ENCODE results near the gene CEBPE.

DNA sequence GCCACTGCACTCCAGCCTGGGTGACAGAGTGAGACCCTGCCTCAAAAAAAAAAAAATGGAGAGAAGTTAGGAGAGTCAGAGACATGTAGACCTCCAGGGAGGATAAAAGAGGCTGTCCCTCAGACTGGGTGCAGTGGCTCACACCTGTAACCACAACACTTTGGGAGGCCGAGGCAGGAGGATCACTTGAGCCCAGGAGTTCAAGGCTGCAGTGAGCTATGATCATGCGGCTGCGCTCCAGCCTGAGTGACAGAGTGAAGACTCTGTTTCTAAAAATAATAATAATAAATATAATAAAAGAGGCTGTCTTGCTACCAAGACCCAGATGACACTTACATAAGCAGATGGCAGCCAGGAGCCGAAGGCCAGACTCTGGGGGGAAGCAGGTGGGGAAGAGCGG is 45.9 kb upstream of the CEBPE start:
- TF ChIP-seq ARNTL (CRISPR knock-in tag; IDR thresholded peaks at IDR 0.05; ENCODE audit: borderline replicate concordance, low read depth) (no peak), GLIS3 (CRISPR knock-in tag; IDR thresholded peaks at IDR 0.05) (no peak), TCF4 (CRISPR knock-in tag; IDR thresholded peaks at IDR 0.05; ENCODE audit: borderline replicate concordance) (no peak), OSR1 (CRISPR knock-in tag; IDR thresholded peaks at IDR 0.05) (no peak), TOX (CRISPR knock-in tag; IDR thresholded peaks at IDR 0.05; ENCODE audit: borderline replicate concordance) (no peak)
- TF ChIP-seq, protein P1, sequence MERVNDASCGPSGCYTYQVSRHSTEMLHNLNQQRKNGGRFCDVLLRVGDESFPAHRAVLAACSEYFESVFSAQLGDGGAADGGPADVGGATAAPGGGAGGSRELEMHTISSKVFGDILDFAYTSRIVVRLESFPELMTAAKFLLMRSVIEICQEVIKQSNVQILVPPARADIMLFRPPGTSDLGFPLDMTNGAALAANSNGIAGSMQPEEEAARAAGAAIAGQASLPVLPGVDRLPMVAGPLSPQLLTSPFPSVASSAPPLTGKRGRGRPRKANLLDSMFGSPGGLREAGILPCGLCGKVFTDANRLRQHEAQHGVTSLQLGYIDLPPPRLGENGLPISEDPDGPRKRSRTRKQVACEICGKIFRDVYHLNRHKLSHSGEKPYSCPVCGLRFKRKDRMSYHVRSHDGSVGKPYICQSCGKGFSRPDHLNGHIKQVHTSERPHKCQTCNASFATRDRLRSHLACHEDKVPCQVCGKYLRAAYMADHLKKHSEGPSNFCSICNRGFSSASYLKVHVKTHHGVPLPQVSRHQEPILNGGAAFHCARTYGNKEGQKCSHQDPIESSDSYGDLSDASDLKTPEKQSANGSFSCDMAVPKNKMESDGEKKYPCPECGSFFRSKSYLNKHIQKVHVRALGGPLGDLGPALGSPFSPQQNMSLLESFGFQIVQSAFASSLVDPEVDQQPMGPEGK (CRISPR knock-in tag; IDR thresholded peaks at IDR 0.05; ENCODE audit: borderline replicate concordance): no peak
- TF ChIP-seq, protein P2, sequence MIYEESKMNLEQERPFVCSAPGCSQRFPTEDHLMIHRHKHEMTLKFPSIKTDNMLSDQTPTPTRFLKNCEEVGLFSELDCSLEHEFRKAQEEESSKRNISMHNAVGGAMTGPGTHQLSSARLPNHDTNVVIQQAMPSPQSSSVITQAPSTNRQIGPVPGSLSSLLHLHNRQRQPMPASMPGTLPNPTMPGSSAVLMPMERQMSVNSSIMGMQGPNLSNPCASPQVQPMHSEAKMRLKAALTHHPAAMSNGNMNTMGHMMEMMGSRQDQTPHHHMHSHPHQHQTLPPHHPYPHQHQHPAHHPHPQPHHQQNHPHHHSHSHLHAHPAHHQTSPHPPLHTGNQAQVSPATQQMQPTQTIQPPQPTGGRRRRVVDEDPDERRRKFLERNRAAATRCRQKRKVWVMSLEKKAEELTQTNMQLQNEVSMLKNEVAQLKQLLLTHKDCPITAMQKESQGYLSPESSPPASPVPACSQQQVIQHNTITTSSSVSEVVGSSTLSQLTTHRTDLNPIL (CRISPR knock-in tag; IDR thresholded peaks at IDR 0.05; ENCODE audit: low read depth): no peak
- TF ChIP-seq, protein P3, sequence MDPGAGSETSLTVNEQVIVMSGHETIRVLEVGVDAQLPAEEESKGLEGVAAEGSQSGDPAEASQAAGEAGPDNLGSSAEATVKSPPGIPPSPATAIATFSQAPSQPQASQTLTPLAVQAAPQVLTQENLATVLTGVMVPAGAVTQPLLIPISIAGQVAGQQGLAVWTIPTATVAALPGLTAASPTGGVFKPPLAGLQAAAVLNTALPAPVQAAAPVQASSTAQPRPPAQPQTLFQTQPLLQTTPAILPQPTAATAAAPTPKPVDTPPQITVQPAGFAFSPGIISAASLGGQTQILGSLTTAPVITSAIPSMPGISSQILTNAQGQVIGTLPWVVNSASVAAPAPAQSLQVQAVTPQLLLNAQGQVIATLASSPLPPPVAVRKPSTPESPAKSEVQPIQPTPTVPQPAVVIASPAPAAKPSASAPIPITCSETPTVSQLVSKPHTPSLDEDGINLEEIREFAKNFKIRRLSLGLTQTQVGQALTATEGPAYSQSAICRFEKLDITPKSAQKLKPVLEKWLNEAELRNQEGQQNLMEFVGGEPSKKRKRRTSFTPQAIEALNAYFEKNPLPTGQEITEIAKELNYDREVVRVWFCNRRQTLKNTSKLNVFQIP (CRISPR knock-in tag; IDR thresholded peaks at IDR 0.05; ENCODE audit: borderline replicate concordance, low read depth): no peak
